Endothelial cell of umbilical vein (primary cell): ENCODE data around the gene FAM50A. TPM values are rescaled to one million over a fixed set of nuclear protein-coding genes. Genes with fewer than 3 reads are reported as not detected.

Experiments
- BruUV-seq: library from RNA; stranded (reverse); fragments of 400-500 nt; replicated peaks from 2 replicates; lab custom pipeline; 2021; lab: Mats Ljungman, UMichigan
- CTCF ChIA-PET: fragments of 300-600, 350-600 bp; sonication (Branson Sonifier 250); formaldehyde crosslinking; loops from one replicate; lab custom pipeline; 2021; ENCODE audit warnings: antibody characterized with exemption, inconsistent platforms; lab: Charles Lee
- POLR2A ChIA-PET: fragments of 300-600, 350-600 bp; sonication (Branson Sonifier 250); formaldehyde crosslinking; loops from one replicate; lab custom pipeline; 2021; ENCODE audit warnings: antibody characterized with exemption, inconsistent platforms; lab: Charles Lee
- DNase-seq: peaks from one replicate; pipeline ENCODE4 v3.0.0-alpha.2; 2011; ENCODE audit warnings: low read depth, low spot score
- FAIRE-seq: peaks from 2 replicates; lab custom pipeline; 2011; peaks lifted over from hg19 to GRCh38; lab: Jason Lieb, UNC
- H2AFZ ChIP-seq: 2 replicates; pipeline ENCODE4 v1.6.0; 2012; ENCODE audit warnings: low read depth, low read length, control low read depth, inconsistent platforms
- H3K27ac ChIP-seq: 2 replicates; pipeline ENCODE4 v1.5.1; 2011; ENCODE audit warnings: low read depth, mild to moderate bottlenecking, control low read depth, low read length, moderate library complexity; ENCODE audit not compliant: insufficient read depth
- H3K27me3 ChIP-seq, 2 experiments: 2 replicates each; pipeline versions ENCODE4 v1.6.0 to v1.6.1; 2011; ENCODE audit warnings: low read length in 2 of 2, mixed read lengths in 1 of 2; ENCODE audit not compliant: control insufficient read depth in 2 of 2, insufficient read depth in 2 of 2
- H3K36me3 ChIP-seq, 2 experiments: 2 replicates in 1 of 2; 3 replicates in 1 of 2; pipeline ENCODE4 v1.5.1; 2011; ENCODE audit warnings: low read length in 2 of 2, mild to moderate bottlenecking in 1 of 2, moderate library complexity in 1 of 2; ENCODE audit not compliant: control insufficient read depth in 2 of 2, insufficient read depth in 2 of 2; ENCODE audit errors: extremely low read depth in 1 of 2
- H3K4me1 ChIP-seq: 3 replicates; pipeline ENCODE4 v1.5.1; 2011; ENCODE audit warnings: mild to moderate bottlenecking, low read length; ENCODE audit not compliant: control insufficient read depth, insufficient read depth; ENCODE audit errors: extremely low read depth
- H3K4me2 ChIP-seq: 2 replicates; pipeline ENCODE4 v1.6.1; 2011; ENCODE audit warnings: low read length, control low read depth, mixed read lengths; ENCODE audit not compliant: insufficient read depth
- H3K4me3 ChIP-seq, 3 experiments: fragments of 200-600 bp in 1 of 3; sonication (generic), shearing (Covaris generic) in 1 of 3; replicated peaks in 1 of 3; 2 replicates each; pipeline ENCODE4 v1.5.1; 2011 to 2016; ENCODE audit warnings: control low read depth in 3 of 3, low read length in 3 of 3, mild to moderate bottlenecking in 2 of 3, inconsistent platforms in 1 of 3, low read depth in 1 of 3, moderate library complexity in 1 of 3; ENCODE audit not compliant: insufficient read depth in 1 of 3
- H3K79me2 ChIP-seq: 2 replicates; pipeline ENCODE4 v1.6.0; 2012; ENCODE audit warnings: low read length, inconsistent platforms; ENCODE audit not compliant: control insufficient read depth, insufficient read depth
- H3K9ac ChIP-seq: replicated peaks from 2 replicates; pipeline ENCODE3; 2011; ENCODE audit warnings: low read length, control low read depth; ENCODE audit not compliant: insufficient read depth; ENCODE audit errors: extremely low read depth
- H3K9me1 ChIP-seq: replicated peaks from 3 replicates; pipeline ENCODE4 v1.6.0; 2011; ENCODE audit warnings: mild to moderate bottlenecking, low read length; ENCODE audit not compliant: control insufficient read depth, insufficient read depth; ENCODE audit errors: extremely low read depth
- H3K9me3 ChIP-seq: replicated peaks from 2 replicates; pipeline ENCODE4 v1.5.1; 2012; ENCODE audit warnings: low read length, inconsistent platforms; ENCODE audit not compliant: control insufficient read depth, insufficient read depth
- H4K20me1 ChIP-seq: replicated peaks from 2 replicates; pipeline ENCODE3; 2011; ENCODE audit warnings: mild to moderate bottlenecking, low read length; ENCODE audit not compliant: control insufficient read depth, insufficient read depth; ENCODE audit errors: extremely low read depth
- EZH2 ChIP-seq: IDR thresholded peaks from 2 replicates; pipeline ENCODE4 v1.6.1; 2012; ENCODE audit warnings: borderline replicate concordance, low read depth, mild to moderate bottlenecking, moderate library complexity, low read length, inconsistent platforms; ENCODE audit not compliant: severe bottlenecking
- FOS ChIP-seq: IDR thresholded peaks from 2 replicates; pipeline ENCODE4 v1.6.1; 2011; ENCODE audit warnings: mild to moderate bottlenecking, low read length, moderate library complexity, borderline replicate concordance; ENCODE audit not compliant: insufficient read depth
- GATA2 ChIP-seq: IDR thresholded peaks from 2 replicates; pipeline ENCODE4 v1.7.0; 2011; ENCODE audit warnings: low read depth, mild to moderate bottlenecking, moderate library complexity, mixed read lengths, low read length; ENCODE audit not compliant: insufficient read length, insufficient read depth
- JUN ChIP-seq: IDR thresholded peaks from 2 replicates; pipeline ENCODE4 v1.6.1; 2011; ENCODE audit warnings: borderline replicate concordance, low read depth; ENCODE audit not compliant: insufficient read length, insufficient read depth
- MAX ChIP-seq: IDR thresholded peaks from 2 replicates; pipeline ENCODE4 v1.6.1; 2011; ENCODE audit not compliant: insufficient read depth, insufficient read length
- MYC ChIP-seq: IDR thresholded peaks from one replicate; pipeline ENCODE4 v1.6.1; 2011; ENCODE audit warnings: mild to moderate bottlenecking, low read depth, low read length
- POLR2A ChIP-seq: IDR thresholded peaks from 2 replicates; pipeline ENCODE4 v1.6.1; 2012; ENCODE audit warnings: low read depth, mild to moderate bottlenecking, control low read depth, low read length
- POLR2AphosphoS5 ChIP-seq: IDR thresholded peaks from 2 replicates; pipeline ENCODE4 v1.6.1; 2012; ENCODE audit warnings: low read depth, mild to moderate bottlenecking, control low read depth, low read length, moderate library complexity; ENCODE audit not compliant: insufficient read depth
- dilution Hi-C: fragments of 300-500 bp; cut with MboI; formaldehyde crosslinking; loops from one replicate; pipeline ENCODE4 v1.15.0; 2019; ENCODE audit warnings: low sequenced_read_pairs; ENCODE audit not compliant: extremely low pct_ligation_motif_present
- intact Hi-C: fragments of 100-400 bp; cut with micrococcal nuclease; formaldehyde crosslinking; loops from one replicate; pipeline ENCODE4 v1.10.0; 2022
- polyA plus RNA-seq, 4 experiments: library from polyadenylated mRNA; depleted of rRNA in 3 of 4; stranded (reverse) in 3 of 4; unstranded in 1 of 4; fragments of >200 nt; gene quantifications; 2 replicates each; pipeline versions ENCODE4 v1.2.1 to v1.2.3, GENCODE V29; 2011 to 2012; ENCODE audit warnings: missing spikeins in 1 of 4
- total RNA-seq: library from RNA; stranded (reverse); gene quantifications from 2 replicates; pipeline ENCODE4 v1.2.3, GENCODE V29; 2021
- TF ChIP-seq, protein P1 (sequence below), 2 donors: IDR thresholded peaks; 1 replicate in 1 of 2; 2 replicates in 1 of 2; pipeline ENCODE4 v1.5.1; 2011; ENCODE audit warnings: low read length in 2 of 2, mild to moderate bottlenecking in 2 of 2, moderate library complexity in 2 of 2, control low read depth in 1 of 2, inconsistent platforms in 1 of 2, low read depth in 1 of 2; ENCODE audit not compliant: insufficient read depth in 1 of 2; ENCODE audit errors: extremely low read depth in 1 of 2

The FAM50A gene
- total and polyA plus RNA-seq, 2 donors (not counting 3 experiments of a cell fraction or from before 2014, with no cell fraction given) = 75.9 to 123 TPM

DNA sequence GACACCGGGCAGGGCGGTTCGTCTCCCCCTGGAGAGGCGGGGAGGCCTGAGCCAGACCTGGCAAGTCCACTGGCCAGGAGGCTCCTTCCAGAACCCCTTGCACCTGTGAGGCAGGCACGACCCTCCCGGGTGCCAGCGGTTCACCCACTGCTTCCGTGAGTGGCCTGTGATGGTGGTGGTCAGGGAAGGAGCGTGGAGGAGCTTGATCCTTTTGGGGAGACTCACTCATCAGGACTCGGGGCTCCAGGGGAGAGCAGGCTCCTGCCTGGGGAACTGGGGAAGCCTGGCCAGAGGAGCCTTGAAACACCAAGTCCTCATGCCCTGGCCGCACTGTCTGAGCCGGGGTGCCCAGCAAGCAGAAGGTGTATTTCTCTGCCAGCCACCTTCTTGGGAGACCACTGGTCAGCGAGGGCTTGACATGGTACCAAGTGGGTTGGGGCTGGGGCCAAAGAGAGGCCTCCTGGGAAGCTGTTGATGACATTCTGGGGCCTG is 860 bp downstream of the FAM50A start:
- no TSS peak for BruUV-seq
- POLR2A ChIA-PET = no interaction called here
- no peaks in the 10 kb centered on the region for H3K27me3 ChIP-seq
- peak overlapping the region; percentile 63 for H3K27ac ChIP-seq
- H4K20me1 ChIP-seq = no peaks in the 10 kb centered on the region
- CTCF ChIA-PET = interaction anchor here (1.1 to 1.5 kb wide), 2 partner anchors 46 to 83 kb away, joined by 4 read pairs; partner anchors contain the start of gene RPL10
- peak overlapping the region; percentile 35 to 69 (median 50) for H3K4me3 ChIP-seq
- FAIRE-seq (no peak), DNase-seq (no peak)
- peaks cover 4 to 44% of the 10 kb centered on the region in 2 experiments for H3K36me3 ChIP-seq
- H2AFZ ChIP-seq = no peak overlapping the region
- dilution Hi-C loops (no loop called here), intact Hi-C loops (loop anchor here (5.0 kb wide), 2 partner anchors 32 to 38 kb away; partner anchors contain the start of genes DNASE1L1 and LAGE3)
- peak overlapping the region; percentile 84 for H3K9ac ChIP-seq
- peaks cover 8% of the 10 kb centered on the region for H3K4me1 ChIP-seq
- TF ChIP-seq EZH2 (no peak), GATA2 (no peak), POLR2A (no peak), FOS (no peak), MAX (no peak), POLR2AphosphoS5 (no peak), JUN (no peak), MYC (no peak)
- TF ChIP-seq, protein P1, sequence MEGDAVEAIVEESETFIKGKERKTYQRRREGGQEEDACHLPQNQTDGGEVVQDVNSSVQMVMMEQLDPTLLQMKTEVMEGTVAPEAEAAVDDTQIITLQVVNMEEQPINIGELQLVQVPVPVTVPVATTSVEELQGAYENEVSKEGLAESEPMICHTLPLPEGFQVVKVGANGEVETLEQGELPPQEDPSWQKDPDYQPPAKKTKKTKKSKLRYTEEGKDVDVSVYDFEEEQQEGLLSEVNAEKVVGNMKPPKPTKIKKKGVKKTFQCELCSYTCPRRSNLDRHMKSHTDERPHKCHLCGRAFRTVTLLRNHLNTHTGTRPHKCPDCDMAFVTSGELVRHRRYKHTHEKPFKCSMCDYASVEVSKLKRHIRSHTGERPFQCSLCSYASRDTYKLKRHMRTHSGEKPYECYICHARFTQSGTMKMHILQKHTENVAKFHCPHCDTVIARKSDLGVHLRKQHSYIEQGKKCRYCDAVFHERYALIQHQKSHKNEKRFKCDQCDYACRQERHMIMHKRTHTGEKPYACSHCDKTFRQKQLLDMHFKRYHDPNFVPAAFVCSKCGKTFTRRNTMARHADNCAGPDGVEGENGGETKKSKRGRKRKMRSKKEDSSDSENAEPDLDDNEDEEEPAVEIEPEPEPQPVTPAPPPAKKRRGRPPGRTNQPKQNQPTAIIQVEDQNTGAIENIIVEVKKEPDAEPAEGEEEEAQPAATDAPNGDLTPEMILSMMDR (IDR thresholded peaks at IDR 0.05; ENCODE audit: extremely low read depth in 1 of 2, insufficient read depth in 1 of 2, low read depth in 1 of 2, low read length in 2 of 2) = no peak
- H3K79me2 ChIP-seq = peaks cover 39% of the 10 kb centered on the region
- H3K9me1 ChIP-seq = no peaks in the 10 kb centered on the region
- H3K4me2 ChIP-seq = peak overlapping the region; percentile 74
- H3K9me3 ChIP-seq = no peaks in the 10 kb centered on the region
